HG03060 (cell line): ENCODE measurements around the gene MGP.

Experiments
- ATAC-seq: cut with Tn5 transposase; IDR thresholded peaks from one replicate; pipeline ENCODE4 v1.9.1; 2021; ENCODE audit warnings: low read depth, moderate number of reproducible peaks; ENCODE audit not compliant: unreplicated experiment

The MGP gene

DNA sequence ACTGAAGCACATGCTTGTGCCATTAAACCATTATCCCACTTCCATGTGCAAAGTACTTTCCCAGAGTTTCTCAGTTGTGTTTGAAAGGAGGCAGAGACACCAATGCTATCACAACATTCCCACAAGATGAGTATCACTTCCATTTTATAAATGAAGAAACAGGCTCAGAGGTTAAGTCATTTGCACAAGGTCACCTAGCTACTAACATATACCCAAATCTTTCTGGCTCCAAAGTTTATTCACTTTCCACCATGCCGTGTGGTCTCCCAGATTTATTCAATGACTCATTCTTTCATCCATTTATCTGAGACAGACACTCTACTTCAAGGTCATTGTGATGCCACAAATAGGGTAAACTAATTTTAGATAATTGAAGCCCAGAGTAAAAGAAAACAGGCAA lies 51.7 kb downstream of the MGP start:
- ATAC-seq, result no peak

DNA sequence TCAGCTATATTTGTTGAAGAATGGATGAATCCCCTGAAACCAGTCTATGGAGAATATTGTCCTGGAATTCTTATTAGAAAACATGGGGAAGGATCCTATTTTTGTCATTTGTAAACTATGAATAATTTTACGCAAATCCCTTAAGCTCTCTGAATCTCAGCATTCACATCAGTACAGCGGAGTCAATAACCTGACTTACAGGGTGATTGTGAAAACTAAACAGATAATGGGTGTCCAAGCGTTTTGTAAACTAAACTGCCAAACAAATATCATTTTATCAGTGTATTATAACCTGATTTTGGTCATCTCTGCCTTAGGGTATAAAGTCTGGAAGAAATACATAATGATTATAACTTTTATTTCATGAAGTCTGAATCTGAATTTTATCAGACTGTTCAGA lies 52.3 kb downstream of the MGP start:
- no peak for ATAC-seq
